A549 treated with DMSO at 1 μM for 4 hours (cell line): ENCODE results near the gene PLEKHA8. TPM values are rescaled to one million over a fixed set of nuclear protein-coding genes. Genes with fewer than 3 reads are reported as not detected.

Source experiments
- total RNA-seq: library from RNA; stranded (reverse); fragments of 200-300 nt; extraction: Qiagen RNA extraction; gene quantifications from 5 replicates; pipeline ENCODE4 v1.2.3, GENCODE V29; 2022; ENCODE audit warnings: low read depth

PLEKHA8 gene
- total RNA-seq = 4.7 to 7.6 TPM (median 6.7 TPM) in 5 replicates

GRCh38 chr7:30028216-30028748, at the start of gene PLEKHA8:
PLEKHA8 (plus strand) TSS chr7:30028412; CDS start chr7:30028763, 351 bp downstream.

GRCh38 chr7:29989257-29989995, 38.8 kb upstream of the PLEKHA8 start, which contains the start of gene SCRN1:
SCRN1 (minus strand) TSS chr7:29989801; CDS start chr7:29969067, 20,734 bp downstream.

GRCh38 chr7:30026229-30027064, 1.8 kb upstream of the PLEKHA8 start, which contains the start of gene FKBP14:
FKBP14 (minus strand) TSS chr7:30026702; CDS start chr7:30026508, 194 bp downstream.

GRCh38 chr7:30134611-30135300, 106.5 kb downstream of the PLEKHA8 start, which contains the start of gene MTURN:
MTURN (plus strand) TSS chr7:30134986; CDS start chr7:30135137, 151 bp downstream.

Other genes with a start within 250 kb of the PLEKHA8 start
- gene WIPF3, start 221.9 kb upstream of the PLEKHA8 start, total RNA-seq = 0.37 to 0.61 TPM (median 0.51 TPM) in 5 replicates
- 55.0 to 72.1 TPM (median 69.9 TPM) in 5 replicates for gene SCRN1, start 38.6 kb upstream of the PLEKHA8 start, total RNA-seq
- 8.0 to 13.4 TPM (median 10.6 TPM) in 5 replicates for gene FKBP14, start 1.7 kb upstream of the PLEKHA8 start, total RNA-seq
- gene MTURN, start 106.6 kb downstream of the PLEKHA8 start, total RNA-seq = 3.2 to 5.7 TPM (median 4.8 TPM) in 5 replicates